PC-3 (cell line): ENCODE results near the gene SIGLEC15. TPM values are rescaled to one million over a fixed set of nuclear protein-coding genes. Genes with fewer than 3 reads are reported as not detected.

Experiments used
- ATAC-seq: fragments of 200-7000 bp; cut with Tn5 transposase; 2 replicates; pipeline ENCODE4 v1.9.1; 2020; ENCODE audit warnings: mild to moderate bottlenecking, moderate library complexity
- BruUV-seq: library from RNA; stranded (reverse); fragments of 400-500 nt; replicated peaks from 2 replicates; lab custom pipeline; 2021; lab: Mats Ljungman, UMichigan
- CTCF ChIA-PET: fragments of 300-600 bp; sonication (Branson Sonifier 250); formaldehyde crosslinking; loops from one replicate; lab custom pipeline; 2022; ENCODE audit warnings: antibody characterized with exemption; lab: Charles Lee
- POLR2A ChIA-PET: fragments of 300-600 bp; sonication (Branson Sonifier 250); formaldehyde crosslinking; loops from one replicate; lab custom pipeline; 2022; ENCODE audit warnings: antibody characterized with exemption; ENCODE audit not compliant: unreplicated experiment; lab: Charles Lee
- DNase-seq: peaks from one replicate; pipeline ENCODE4 v3.0.0-alpha.2; 2015
- H2AFZ ChIP-seq: fragments of 300-600 bp; sonication (generic); 2 replicates; pipeline ENCODE4 v1.6.0; 2016; ENCODE audit warnings: antibody characterized with exemption, low read length
- H3F3A ChIP-seq: fragments of 300-600 bp; sonication (generic); one replicate; pipeline ENCODE4 v1.6.0; 2017; ENCODE audit warnings: antibody characterized with exemption, low read length, control low read depth, mild to moderate bottlenecking; ENCODE audit not compliant: unreplicated experiment
- H3K27ac ChIP-seq: fragments of 300-600 bp; sonication (generic); 2 replicates; pipeline ENCODE4 v1.5.1; 2016; ENCODE audit warnings: mild to moderate bottlenecking, low read length
- H3K27me3 ChIP-seq: fragments of 300-600 bp; sonication (generic); 2 replicates; pipeline ENCODE4 v1.6.1; 2016; ENCODE audit warnings: low read length, mixed read lengths
- H3K36me3 ChIP-seq: fragments of 300-600 bp; sonication (generic); 2 replicates; pipeline ENCODE4 v1.6.1; 2016; ENCODE audit warnings: low read depth, mixed run types, low read length, mixed read lengths
- H3K4me1 ChIP-seq: fragments of 300-600 bp; sonication (generic); 2 replicates; pipeline ENCODE4 v1.5.1; 2016; ENCODE audit warnings: low read length; ENCODE audit not compliant: insufficient read depth
- H3K4me2 ChIP-seq: fragments of 300-600 bp; sonication (generic); 2 replicates; pipeline ENCODE4 v1.6.0; 2016; ENCODE audit warnings: low read length
- H3K4me3 ChIP-seq: fragments of 300-600 bp; sonication (generic); 2 replicates; pipeline ENCODE4 v1.5.1; 2016; ENCODE audit warnings: mild to moderate bottlenecking, low read length, mixed read lengths
- H3K79me2 ChIP-seq: fragments of 300-600 bp; sonication (generic); 2 replicates; pipeline ENCODE4 v1.6.1; 2017; ENCODE audit warnings: low read length, mixed read lengths
- H3K9ac ChIP-seq: fragments of 300-600 bp; sonication (generic); 2 replicates; pipeline ENCODE4 v1.6.0; 2016; ENCODE audit warnings: mild to moderate bottlenecking, low read length
- H3K9me2 ChIP-seq: fragments of 300-600 bp; sonication (generic); replicated peaks from 2 replicates; pipeline ENCODE4 v1.6.1; 2016; ENCODE audit warnings: mixed run types, low read length, mixed read lengths
- H3K9me3 ChIP-seq: fragments of 300-600 bp; sonication (generic); 2 replicates; pipeline ENCODE4 v1.6.1; 2016; ENCODE audit warnings: low read length, mixed read lengths
- H4K20me1 ChIP-seq: fragments of 300-600 bp; sonication (generic); 2 replicates; pipeline ENCODE4 v1.6.1; 2016; ENCODE audit warnings: low read length, mixed read lengths
- CTCF ChIP-seq: fragments of 300-600 bp; sonication (generic); conservative IDR thresholded peaks from 2 replicates; pipeline ENCODE4 v1.5.1; 2017; ENCODE audit warnings: antibody characterized with exemption, low read depth, mild to moderate bottlenecking, low read length
- EZH2 ChIP-seq: fragments of 300-600 bp; sonication (generic); IDR thresholded peaks from one replicate; pipeline ENCODE4 v1.6.1; 2017; ENCODE audit warnings: antibody characterized with exemption, mild to moderate bottlenecking, low read length; ENCODE audit not compliant: unreplicated experiment
- EZH2phosphoT487 ChIP-seq: fragments of 300-600 bp; sonication (generic); IDR thresholded peaks from 2 replicates; pipeline ENCODE4 v1.6.1; 2018; ENCODE audit warnings: mild to moderate bottlenecking, antibody characterized with exemption, low read length, borderline replicate concordance
- intact Hi-C: fragments of 100-400 bp; cut with micrococcal nuclease; formaldehyde crosslinking; loops from 2 replicates; pipeline ENCODE4 v1.9.0; 2023
- total RNA-seq: library from RNA; depleted of rRNA; stranded (reverse); fragments of >200 nt; gene quantifications from 2 replicates; pipeline ENCODE4 v1.2.3, GENCODE V29; 2014

SIGLEC15 gene
- total RNA-seq, 1 experiment from 2014 or later: 2.0 TPM

- no peak for TF ChIP-seq EZH2
- no peak for TF ChIP-seq EZH2phosphoT487
- no peak for TF ChIP-seq CTCF
- no peaks in the 10 kb centered on the region for H3K9me3 ChIP-seq
- H3K9me2 ChIP-seq: no peaks in the 10 kb centered on the region
- BruUV-seq: no TSS peak
- H3K4me1 ChIP-seq: peaks cover 12% of the 10 kb centered on the region
- H3K36me3 ChIP-seq: no peaks in the 10 kb centered on the region
- no peak overlapping the region for H3K4me2 ChIP-seq
- no peak overlapping the region for H3K4me3 ChIP-seq
- POLR2A ChIA-PET: interaction anchor here (0.6 kb wide), 1 partner anchor 29 kb away, joined by 3 read pairs; no protein-coding TSS in a partner anchor
- no peak overlapping the region for H3K27ac ChIP-seq
- H3K79me2 ChIP-seq: no peaks in the 10 kb centered on the region
- H3K27me3 ChIP-seq: no peaks in the 10 kb centered on the region
- H3K9ac ChIP-seq: no peak overlapping the region
- DNase-seq (no peak), ATAC-seq (no peak)
- H4K20me1 ChIP-seq: no peaks in the 10 kb centered on the region
- CTCF ChIA-PET: no interaction called here
- H3F3A ChIP-seq: no peaks in the 10 kb centered on the region
- H2AFZ ChIP-seq: no peak overlapping the region
- intact Hi-C loops: no loop called here
Observed at GRCh38 chr18:45828917-45829811, 3.7 kb downstream of the SIGLEC15 start.

GRCh38 chr18:45829855-45830254 is 4.4 kb downstream of the SIGLEC15 start:
- no peaks in the 10 kb centered on the region for H3K79me2 ChIP-seq
- no peak overlapping the region for H3K27ac ChIP-seq
- no peaks in the 10 kb centered on the region for H4K20me1 ChIP-seq
- H2AFZ ChIP-seq: no peak overlapping the region
- ATAC-seq (no peak), DNase-seq (no peak)
- H3K36me3 ChIP-seq: no peaks in the 10 kb centered on the region
- no peaks in the 10 kb centered on the region for H3F3A ChIP-seq
- no peak overlapping the region for H3K4me3 ChIP-seq
- H3K27me3 ChIP-seq: no peaks in the 10 kb centered on the region
- H3K9me3 ChIP-seq: no peaks in the 10 kb centered on the region
- ChIA-PET POLR2A (interaction anchor here (0.6 kb wide), 1 partner anchor 28 kb away, joined by 3 read pairs; no protein-coding TSS in a partner anchor), CTCF (no interaction called here)
- H3K4me1 ChIP-seq: peaks cover 16% of the 10 kb centered on the region
- H3K4me2 ChIP-seq: no peak overlapping the region
- H3K9me2 ChIP-seq: no peaks in the 10 kb centered on the region
- no peak overlapping the region for H3K9ac ChIP-seq
- TF ChIP-seq CTCF: no peak
- intact Hi-C loops: no loop called here
- no TSS peak for BruUV-seq

- TF ChIP-seq EZH2: no peak
- TF ChIP-seq EZH2phosphoT487: no peak
- no peak for TF ChIP-seq CTCF
- H3K4me2 ChIP-seq: no peak overlapping the region
- no peaks in the 10 kb centered on the region for H3K27me3 ChIP-seq
- no TSS peak for BruUV-seq
- no peak overlapping the region for H2AFZ ChIP-seq
- H4K20me1 ChIP-seq: no peaks in the 10 kb centered on the region
- H3K36me3 ChIP-seq: no peaks in the 10 kb centered on the region
- POLR2A ChIA-PET: no interaction called here
- DNase-seq (no peak), ATAC-seq (no peak)
- no peak overlapping the region for H3K9ac ChIP-seq
- H3F3A ChIP-seq: no peaks in the 10 kb centered on the region
- peaks cover 17% of the 10 kb centered on the region for H3K4me1 ChIP-seq
- H3K9me2 ChIP-seq: no peaks in the 10 kb centered on the region
- H3K9me3 ChIP-seq: no peaks in the 10 kb centered on the region
- intact Hi-C loops: no loop called here
- no peak overlapping the region for H3K27ac ChIP-seq
- H3K79me2 ChIP-seq: no peaks in the 10 kb centered on the region
- no peak overlapping the region for H3K4me3 ChIP-seq
- CTCF ChIA-PET: interaction anchor here (0.6 to 0.8 kb wide), 2 partner anchors 9 to 32 kb away, joined by 6 to 8 read pairs; no protein-coding TSS in a partner anchor
Observed at GRCh38 chr18:45830917-45831316, 5.4 kb downstream of the SIGLEC15 start.
